Measurements from ENCODE around the gene ZBED2. TPM values are rescaled to one million over a fixed set of nuclear protein-coding genes. Genes with fewer than 3 reads are reported as not detected.

Gene ZBED2
- total and polyA plus RNA-seq, 2 of the 13 experiments (the other 11 are each of a cell fraction or from before 2014, with no cell fraction given): 0.04 TPM; not detected in 1

DNA sequence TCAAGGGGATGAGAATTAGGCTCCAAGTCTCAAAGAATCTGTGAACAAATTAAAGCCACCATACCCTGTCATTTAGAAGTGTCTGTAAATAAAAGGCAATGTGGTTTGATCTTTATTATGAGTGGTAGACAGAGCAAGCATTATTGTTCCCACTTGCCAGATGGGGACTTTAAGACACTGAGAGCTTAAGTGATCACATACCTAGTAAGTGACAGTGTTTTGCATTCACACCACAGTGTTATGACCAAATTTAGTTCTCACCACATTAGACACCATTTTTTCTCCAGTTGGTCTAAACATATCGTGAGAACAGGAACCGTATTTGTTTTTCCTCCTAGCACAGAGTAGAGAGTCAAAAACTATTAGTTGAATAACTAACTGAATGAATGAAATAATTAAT is 13.2 kb upstream of the ZBED2 start (continued):
- TF ChIP-seq HNRNPK (IDR thresholded peaks at IDR 0.05; ENCODE audit: low read depth, low read length, poor library complexity, severe bottlenecking): no peak
- TF ChIP-seq SPEN (CRISPR knock-in tag; IDR thresholded peaks at IDR 0.05; ENCODE audit: low read depth): no peak
- TF ChIP-seq, protein P1, sequence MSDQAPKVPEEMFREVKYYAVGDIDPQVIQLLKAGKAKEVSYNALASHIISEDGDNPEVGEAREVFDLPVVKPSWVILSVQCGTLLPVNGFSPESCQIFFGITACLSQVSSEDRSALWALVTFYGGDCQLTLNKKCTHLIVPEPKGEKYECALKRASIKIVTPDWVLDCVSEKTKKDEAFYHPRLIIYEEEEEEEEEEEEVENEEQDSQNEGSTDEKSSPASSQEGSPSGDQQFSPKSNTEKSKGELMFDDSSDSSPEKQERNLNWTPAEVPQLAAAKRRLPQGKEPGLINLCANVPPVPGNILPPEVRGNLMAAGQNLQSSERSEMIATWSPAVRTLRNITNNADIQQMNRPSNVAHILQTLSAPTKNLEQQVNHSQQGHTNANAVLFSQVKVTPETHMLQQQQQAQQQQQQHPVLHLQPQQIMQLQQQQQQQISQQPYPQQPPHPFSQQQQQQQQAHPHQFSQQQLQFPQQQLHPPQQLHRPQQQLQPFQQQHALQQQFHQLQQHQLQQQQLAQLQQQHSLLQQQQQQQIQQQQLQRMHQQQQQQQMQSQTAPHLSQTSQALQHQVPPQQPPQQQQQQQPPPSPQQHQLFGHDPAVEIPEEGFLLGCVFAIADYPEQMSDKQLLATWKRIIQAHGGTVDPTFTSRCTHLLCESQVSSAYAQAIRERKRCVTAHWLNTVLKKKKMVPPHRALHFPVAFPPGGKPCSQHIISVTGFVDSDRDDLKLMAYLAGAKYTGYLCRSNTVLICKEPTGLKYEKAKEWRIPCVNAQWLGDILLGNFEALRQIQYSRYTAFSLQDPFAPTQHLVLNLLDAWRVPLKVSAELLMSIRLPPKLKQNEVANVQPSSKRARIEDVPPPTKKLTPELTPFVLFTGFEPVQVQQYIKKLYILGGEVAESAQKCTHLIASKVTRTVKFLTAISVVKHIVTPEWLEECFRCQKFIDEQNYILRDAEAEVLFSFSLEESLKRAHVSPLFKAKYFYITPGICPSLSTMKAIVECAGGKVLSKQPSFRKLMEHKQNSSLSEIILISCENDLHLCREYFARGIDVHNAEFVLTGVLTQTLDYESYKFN (CRISPR knock-in tag; conservative IDR thresholded peaks at IDR 0.05): no peak
- TF ChIP-seq ZNF629 (CRISPR knock-in tag; conservative IDR thresholded peaks at IDR 0.05): no peak
- no peak for TF ChIP-seq ZNF232 (CRISPR knock-in tag; IDR thresholded peaks at IDR 0.05; ENCODE audit: borderline replicate concordance)
- TF ChIP-seq, protein P2, sequence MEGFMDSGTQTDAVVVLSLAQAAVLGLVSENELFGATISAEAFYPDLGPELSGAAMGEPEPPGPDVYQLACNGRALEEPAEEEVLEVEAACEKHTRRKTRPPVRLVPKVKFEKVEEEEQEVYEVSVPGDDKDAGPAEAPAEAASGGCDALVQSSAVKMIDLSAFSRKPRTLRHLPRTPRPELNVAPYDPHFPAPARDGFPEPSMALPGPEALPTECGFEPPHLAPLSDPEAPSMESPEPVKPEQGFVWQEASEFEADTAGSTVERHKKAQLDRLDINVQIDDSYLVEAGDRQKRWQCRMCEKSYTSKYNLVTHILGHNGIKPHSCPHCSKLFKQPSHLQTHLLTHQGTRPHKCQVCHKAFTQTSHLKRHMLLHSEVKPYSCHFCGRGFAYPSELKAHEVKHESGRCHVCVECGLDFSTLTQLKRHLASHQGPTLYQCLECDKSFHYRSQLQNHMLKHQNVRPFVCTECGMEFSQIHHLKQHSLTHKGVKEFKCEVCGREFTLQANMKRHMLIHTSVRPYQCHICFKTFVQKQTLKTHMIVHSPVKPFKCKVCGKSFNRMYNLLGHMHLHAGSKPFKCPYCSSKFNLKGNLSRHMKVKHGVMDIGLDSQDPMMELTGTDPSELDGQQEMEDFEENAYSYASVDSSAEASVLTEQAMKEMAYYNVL (CRISPR knock-in tag; IDR thresholded peaks at IDR 0.05; ENCODE audit: borderline replicate concordance): no peak
- TF ChIP-seq ZMYM2 (CRISPR knock-in tag; IDR thresholded peaks at IDR 0.05): no peak
